GM12878 (cell line): Measurements from ENCODE around the gene LRP2BP. TPM values are rescaled to one million over a fixed set of nuclear protein-coding genes. Genes with fewer than 3 reads are reported as not detected.

Experiments
- ATAC-seq: fragments of 200-7000 bp; cut with Tn5 transposase; 3 replicates; pipeline ENCODE4 v1.9.1; 2020; ENCODE audit warnings: mild to moderate bottlenecking, moderate library complexity
- BruUV-seq: library from RNA; stranded (reverse); fragments of 400-500 nt; replicated peaks from 2 replicates; lab custom pipeline; 2021; lab: Mats Ljungman, UMichigan
- CTCF ChIA-PET: fragments of 300-600 bp; sonication (Branson Sonifier 250); formaldehyde crosslinking; extraction: SDS; loops from one replicate; lab custom pipeline; 2021; ENCODE audit warnings: inconsistent platforms; lab: Yijun Ruan, JAX
- POLR2A ChIA-PET: fragments of 350-600 bp; formaldehyde crosslinking; extraction: SDS; loops from one replicate; lab custom pipeline; 2021; ENCODE audit warnings: inconsistent platforms; lab: Charles Lee
- RAD21 ChIA-PET: fragments of 300-600 bp; sonication (Branson Sonifier 250); formaldehyde crosslinking; loops from one replicate; lab custom pipeline; 2023; ENCODE audit warnings: antibody characterized with exemption; ENCODE audit not compliant: unreplicated experiment; lab: Charles Lee
- SMC1A ChIA-PET: fragments of 300-600 bp; sonication (Branson Sonifier 250); formaldehyde crosslinking; loops from one replicate; lab custom pipeline; 2023; ENCODE audit not compliant: unreplicated experiment, uncharacterized antibody; lab: Charles Lee
- DNase-seq: peaks from one replicate; pipeline ENCODE4 v3.0.0-alpha.2; 2011; ENCODE audit warnings: low read depth, low spot score
- FAIRE-seq: peaks from 3 replicates; lab custom pipeline; 2011; peaks lifted over from hg19 to GRCh38; lab: Jason Lieb, UNC
- H2AFZ ChIP-seq: 2 replicates; pipeline ENCODE4 v1.6.0; 2011; ENCODE audit warnings: low read depth, low read length, control low read depth; ENCODE audit not compliant: control insufficient read depth
- H3K27ac ChIP-seq: 2 replicates; pipeline ENCODE4 v1.5.1; 2011; ENCODE audit warnings: control low read depth; ENCODE audit not compliant: control insufficient read depth, insufficient read depth
- H3K27me3 ChIP-seq, 2 experiments: replicated peaks in 1 of 2; 2 replicates each; pipeline versions ENCODE4 v1.6.0 to v1.6.1; 2011; ENCODE audit warnings: low read length in 1 of 2; ENCODE audit not compliant: control insufficient read depth in 2 of 2, insufficient read depth in 2 of 2
- H3K36me3 ChIP-seq, 2 experiments: 2 replicates each; pipeline ENCODE4 v1.5.1; 2011; ENCODE audit warnings: low read length in 1 of 2; ENCODE audit not compliant: control insufficient read depth in 2 of 2, insufficient read depth in 2 of 2
- H3K4me1 ChIP-seq: 2 replicates; pipeline ENCODE4 v1.6.1; 2011; ENCODE audit warnings: mild to moderate bottlenecking, low read length, moderate library complexity, mixed read lengths; ENCODE audit not compliant: control insufficient read depth, insufficient read depth
- H3K4me2 ChIP-seq: 2 replicates; pipeline ENCODE4 v1.6.0; 2011; ENCODE audit warnings: control low read depth; ENCODE audit not compliant: control insufficient read depth, insufficient read depth
- H3K4me3 ChIP-seq: fragments of 200-600 bp; sonication (generic); 2 replicates; pipeline ENCODE4 v1.5.1; 2016
- H3K79me2 ChIP-seq: 2 replicates; pipeline ENCODE4 v1.6.0; 2011; ENCODE audit warnings: low read length; ENCODE audit not compliant: control insufficient read depth, insufficient read depth
- H3K9ac ChIP-seq: 2 replicates; pipeline ENCODE4 v1.8.0; 2011; ENCODE audit warnings: low read length, control low read depth, mixed read lengths; ENCODE audit not compliant: control insufficient read depth, insufficient read depth
- H3K9me3 ChIP-seq: replicated peaks from 3 replicates; pipeline ENCODE4 v1.5.1; 2011; ENCODE audit warnings: mild to moderate bottlenecking, low read length; ENCODE audit not compliant: control insufficient read depth, insufficient read depth
- H4K20me1 ChIP-seq: 2 replicates; pipeline ENCODE4 v1.6.0; 2011; ENCODE audit not compliant: control insufficient read depth, insufficient read depth
- CHD1 ChIP-seq: IDR thresholded peaks from 2 replicates; pipeline ENCODE4 v1.6.1; 2012; ENCODE audit warnings: low read depth, low read length, improper control_type of control experiment
- FOS ChIP-seq: IDR thresholded peaks from 3 replicates; pipeline ENCODE4 v1.6.1; 2011; ENCODE audit warnings: borderline replicate concordance; ENCODE audit not compliant: insufficient read length; ENCODE audit errors: extremely low read depth
- HDAC6 ChIP-seq: fragments of 200-600 bp; sonication (generic); IDR thresholded peaks from one replicate; pipeline ENCODE4 v1.8.0; 2017; ENCODE audit warnings: antibody characterized with exemption; ENCODE audit not compliant: unreplicated experiment
- JUND ChIP-seq: IDR thresholded peaks from 2 replicates; pipeline ENCODE4 v1.6.1; 2012; ENCODE audit warnings: low read depth, mild to moderate bottlenecking, low read length, improper control_type of control experiment, moderate library complexity
- MLLT1 ChIP-seq: fragments of 450-650 bp; IDR thresholded peaks from 2 replicates; pipeline ENCODE4 v1.6.1; 2016; ENCODE audit warnings: mild to moderate bottlenecking
- NFIC ChIP-seq: IDR thresholded peaks from 2 replicates; pipeline ENCODE4 v1.6.1; 2012; ENCODE audit warnings: low read depth, mild to moderate bottlenecking, inconsistent platforms, low read length, moderate library complexity
- NR2C1 ChIP-seq: fragments of 450-650 bp; IDR thresholded peaks from 2 replicates; pipeline ENCODE4 v1.6.1; 2017; ENCODE audit warnings: antibody characterized with exemption, mild to moderate bottlenecking, moderate library complexity
- PAX5 ChIP-seq: IDR thresholded peaks from 2 replicates; pipeline ENCODE4 v1.6.1; 2011; ENCODE audit warnings: low read depth, low read length, borderline replicate concordance
- SMAD1 ChIP-seq: fragments of 450-650 bp; IDR thresholded peaks from 2 replicates; pipeline ENCODE4 v1.6.1; 2018; ENCODE audit warnings: mild to moderate bottlenecking, low read depth; ENCODE audit not compliant: partially characterized antibody
- SREBF1 ChIP-seq: IDR thresholded peaks from 2 replicates; pipeline ENCODE4 v1.6.1; 2012; ENCODE audit warnings: mild to moderate bottlenecking, low read length
- SRF ChIP-seq, 2 experiments: IDR thresholded peaks; 2 replicates each; pipeline ENCODE4 v1.6.1; 2011; ENCODE audit warnings: low read depth in 2 of 2, low read length in 2 of 2, mild to moderate bottlenecking in 1 of 2, moderate library complexity in 1 of 2
- STAT3 ChIP-seq: IDR thresholded peaks from 2 replicates; pipeline ENCODE4 v1.6.1; 2011; ENCODE audit warnings: low read depth, low read length, improper control_type of control experiment
- TBL1XR1 ChIP-seq: IDR thresholded peaks from 2 replicates; pipeline ENCODE4 v1.6.1; 2012; ENCODE audit warnings: low read depth, low read length, improper control_type of control experiment
- YY1 ChIP-seq: IDR thresholded peaks from 2 replicates; pipeline ENCODE4 v1.6.1; 2011; ENCODE audit warnings: low read depth, mild to moderate bottlenecking, low read length
- ZBTB4 ChIP-seq: fragments of 450-650 bp; formaldehyde crosslinking; IDR thresholded peaks from 2 replicates; pipeline ENCODE4 v1.4.0; 2022; ENCODE audit warnings: mild to moderate bottlenecking, moderate library complexity
- in situ Hi-C: fragments of 300-500 bp; cut with MboI; formaldehyde crosslinking; loops from 9 replicates; pipeline ENCODE4 v1.14.3; 2018; ENCODE audit warnings: mixed read lengths
- intact Hi-C: fragments of 100-400 bp; cut with micrococcal nuclease; formaldehyde crosslinking; loops from one replicate; pipeline ENCODE4 v1.14.2; 2022; ENCODE audit not compliant: unreplicated experiment
- polyA plus RNA-seq, 11 experiments: library from polyadenylated mRNA; depleted of rRNA in 4 of 11; unstranded in 6 of 11; stranded (reverse) in 5 of 11; fragments of >200 nt; fragmentation: Nextera tagmentation in 4 of 11; fragmentation: Illumina TruSeq in 1 of 11; extraction: Ambion mirVana in 4 of 11; extraction: Trizol in 1 of 11; gene quantifications; 1 replicate in 1 of 11; 2 replicates in 10 of 11; pipeline versions ENCODE4 v1.2.1 to v1.2.3, GENCODE V29; 2011 to 2016; ENCODE audit warnings: inconsistent platforms in 2 of 11, missing spikeins in 2 of 11, low read depth in 1 of 11
- total RNA-seq, 4 experiments: library from RNA; depleted of rRNA in 3 of 4; stranded (reverse); fragments of >200 nt in 3 of 4; fragmentation: Illumina TruSeq in 1 of 4; extraction: Trizol in 1 of 4; gene quantifications; 2 replicates each; pipeline versions ENCODE4 v1.2.1 to v1.2.3, GENCODE V29; 2013 to 2021
- TF ChIP-seq, protein P1 (sequence below): fragments of 150-350 bp; IDR thresholded peaks from 2 replicates; pipeline ENCODE4 v1.6.1; 2016; ENCODE audit warnings: low read depth, low read length

The LRP2BP gene
- total and polyA plus RNA-seq, 10 of the 15 experiments (the other 5 are each of a cell fraction or from before 2014, with no cell fraction given), result 0.27 to 5.2 (median 1.0) TPM

DNA sequence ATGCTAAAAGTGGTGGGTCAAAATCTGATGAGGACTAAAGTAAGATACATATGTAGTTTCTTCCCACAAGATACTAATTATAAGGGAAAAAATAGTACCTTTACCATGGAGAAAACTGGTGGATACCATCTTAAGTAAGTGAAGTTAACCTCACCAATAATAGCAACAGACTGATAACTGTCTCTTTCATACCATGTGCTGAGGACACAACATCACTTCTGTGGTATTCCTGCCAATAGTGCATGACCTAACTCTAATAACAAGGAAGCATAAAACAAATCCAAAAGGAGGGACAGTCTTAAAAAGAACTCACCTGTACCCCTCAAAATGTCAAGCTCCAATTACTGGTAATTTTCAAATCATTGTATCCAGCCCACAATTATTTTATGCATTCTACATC, 21.2 kb upstream of the LRP2BP start:
- ChIA-PET POLR2A (no interaction called here), RAD21 (interaction anchor here (0.6 to 1.0 kb wide), 2 partner anchors 9 to 10 kb away, joined by 3 read pairs; partner anchors contain the start of gene UFSP2), SMC1A (interaction anchor here (1.5 kb wide), 1 partner anchor 14 kb away, joined by 3 read pairs; no protein-coding TSS in a partner anchor), CTCF (interaction anchor here (0.6 to 1.2 kb wide), 3 partner anchors 11 to 220 kb away, joined by 3 to 4 read pairs (median 4); no protein-coding TSS in a partner anchor)
- no peak overlapping the region for H3K9ac ChIP-seq
- H3K4me3 ChIP-seq, result no peak overlapping the region
- no peak overlapping the region for H2AFZ ChIP-seq
- no peak for FAIRE-seq
- H3K9me3 ChIP-seq, result no peaks in the 10 kb centered on the region
- TF ChIP-seq NR2C1, result no peak
- no peak for TF ChIP-seq TBL1XR1
- TF ChIP-seq ZBTB4, result no peak
- no peak for TF ChIP-seq PAX5
- no peak for TF ChIP-seq STAT3
- TF ChIP-seq JUND, result no peak
- TF ChIP-seq SRF (IDR thresholded peaks at IDR 0.05; ENCODE audit: low read depth in 2 of 2, low read length in 2 of 2), result no peak
- TF ChIP-seq SREBF1, result no peak
- TF ChIP-seq NFIC, result no peak
- TF ChIP-seq FOS, result no peak
- TF ChIP-seq HDAC6, result no peak
- no peak for TF ChIP-seq MLLT1
- TF ChIP-seq CHD1, result no peak
- TF ChIP-seq, protein P1, sequence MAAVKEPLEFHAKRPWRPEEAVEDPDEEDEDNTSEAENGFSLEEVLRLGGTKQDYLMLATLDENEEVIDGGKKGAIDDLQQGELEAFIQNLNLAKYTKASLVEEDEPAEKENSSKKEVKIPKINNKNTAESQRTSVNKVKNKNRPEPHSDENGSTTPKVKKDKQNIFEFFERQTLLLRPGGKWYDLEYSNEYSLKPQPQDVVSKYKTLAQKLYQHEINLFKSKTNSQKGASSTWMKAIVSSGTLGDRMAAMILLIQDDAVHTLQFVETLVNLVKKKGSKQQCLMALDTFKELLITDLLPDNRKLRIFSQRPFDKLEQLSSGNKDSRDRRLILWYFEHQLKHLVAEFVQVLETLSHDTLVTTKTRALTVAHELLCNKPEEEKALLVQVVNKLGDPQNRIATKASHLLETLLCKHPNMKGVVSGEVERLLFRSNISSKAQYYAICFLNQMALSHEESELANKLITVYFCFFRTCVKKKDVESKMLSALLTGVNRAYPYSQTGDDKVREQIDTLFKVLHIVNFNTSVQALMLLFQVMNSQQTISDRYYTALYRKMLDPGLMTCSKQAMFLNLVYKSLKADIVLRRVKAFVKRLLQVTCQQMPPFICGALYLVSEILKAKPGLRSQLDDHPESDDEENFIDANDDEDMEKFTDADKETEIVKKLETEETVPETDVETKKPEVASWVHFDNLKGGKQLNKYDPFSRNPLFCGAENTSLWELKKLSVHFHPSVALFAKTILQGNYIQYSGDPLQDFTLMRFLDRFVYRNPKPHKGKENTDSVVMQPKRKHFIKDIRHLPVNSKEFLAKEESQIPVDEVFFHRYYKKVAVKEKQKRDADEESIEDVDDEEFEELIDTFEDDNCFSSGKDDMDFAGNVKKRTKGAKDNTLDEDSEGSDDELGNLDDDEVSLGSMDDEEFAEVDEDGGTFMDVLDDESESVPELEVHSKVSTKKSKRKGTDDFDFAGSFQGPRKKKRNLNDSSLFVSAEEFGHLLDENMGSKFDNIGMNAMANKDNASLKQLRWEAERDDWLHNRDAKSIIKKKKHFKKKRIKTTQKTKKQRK, result no peak
- TF ChIP-seq YY1, result no peak
- no peak for TF ChIP-seq SMAD1
- intact Hi-C loops, result no loop called here
- peaks cover 0 to 32% of the 10 kb centered on the region in 2 experiments; a peak in 3 of 4 replicates for H3K36me3 ChIP-seq
- DNase-seq, result no peak
- H3K27me3 ChIP-seq, result no peaks in the 10 kb centered on the region
- ATAC-seq, result no peak
- no peaks in the 10 kb centered on the region for H4K20me1 ChIP-seq
- H3K4me2 ChIP-seq, result no peak overlapping the region
- H3K79me2 ChIP-seq, result no peaks in the 10 kb centered on the region
- BruUV-seq, result no TSS peak
- no peaks in the 10 kb centered on the region for H3K4me1 ChIP-seq
- no peak overlapping the region for H3K27ac ChIP-seq
- in situ Hi-C loops, result no loop called here
